Glutamatergic neuron (in vitro differentiated cells): ENCODE measurements around the gene FCRL6. TPM values are rescaled to one million over a fixed set of nuclear protein-coding genes. Genes with fewer than 3 reads are reported as not detected.

Experiments used
- DNase-seq: peaks from one replicate; pipeline ENCODE4 v3.0.0; 2022
- H3K27ac Mint-ChIP-seq: one replicate; pipeline ENCODE4 v1.8.0; 2020; ENCODE audit warnings: mild to moderate bottlenecking, mixed read lengths, inconsistent platforms; ENCODE audit not compliant: unreplicated experiment
- H3K27me3 Mint-ChIP-seq: one replicate; pipeline ENCODE4 v1.8.0; 2020; ENCODE audit warnings: mild to moderate bottlenecking, moderate library complexity, mixed read lengths, inconsistent platforms; ENCODE audit not compliant: unreplicated experiment
- H3K36me3 Mint-ChIP-seq: one replicate; pipeline ENCODE4 v1.8.0; 2020; ENCODE audit warnings: mild to moderate bottlenecking, mixed read lengths, inconsistent platforms; ENCODE audit not compliant: unreplicated experiment
- H3K4me1 Mint-ChIP-seq: one replicate; pipeline ENCODE4 v1.8.0; 2020; ENCODE audit warnings: mild to moderate bottlenecking, low read depth, mixed read lengths, inconsistent platforms; ENCODE audit not compliant: unreplicated experiment
- H3K4me3 Mint-ChIP-seq: one replicate; pipeline ENCODE4 v1.8.0; 2020; ENCODE audit warnings: mild to moderate bottlenecking, mixed read lengths, inconsistent platforms; ENCODE audit not compliant: unreplicated experiment
- H3K9me3 Mint-ChIP-seq: one replicate; pipeline ENCODE4 v1.8.0; 2020; ENCODE audit warnings: mild to moderate bottlenecking, moderate library complexity, mixed read lengths, inconsistent platforms; ENCODE audit not compliant: unreplicated experiment
- CTCF ChIP-seq: fragments of 200-600 bp; sonication (generic); IDR thresholded peaks from one replicate; pipeline ENCODE4 v1.5.0; 2021; ENCODE audit not compliant: partially characterized antibody, unreplicated experiment
- total RNA-seq: library from RNA; stranded (reverse); fragmentation: NEBNext Ultra II Directional; extraction: Animal tissue kit (Norgen Biotek cat#: 25700); gene quantifications from one replicate; pipeline ENCODE4 v1.2.1, GENCODE V29; 2021; ENCODE audit not compliant: unreplicated experiment

FCRL6 gene
- total RNA-seq, 1 donor from 2014 or later: not detected

DNA sequence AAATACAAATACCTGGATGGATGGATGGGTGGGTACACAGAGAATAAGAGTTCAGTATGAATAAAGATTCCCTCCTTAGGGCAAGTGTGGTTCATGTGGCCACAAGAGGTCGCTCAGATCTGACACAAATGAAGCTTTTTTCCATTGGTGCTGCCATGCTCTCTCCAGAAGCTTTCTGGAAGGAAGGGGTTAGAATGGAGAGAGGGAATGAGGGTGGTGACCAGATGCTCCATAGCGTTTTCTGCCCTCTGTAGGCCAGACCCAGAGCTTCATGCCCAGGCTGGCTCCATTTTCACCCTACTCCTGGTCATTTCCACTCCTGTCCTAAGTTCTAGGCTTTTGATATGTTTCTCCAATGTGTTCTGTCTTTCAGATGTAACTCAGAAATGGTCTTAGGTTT, 3.3 kb upstream of the FCRL6 start:
- H3K4me1 Mint-ChIP-seq: peaks cover 11% of the 10 kb centered on the region
- H3K36me3 Mint-ChIP-seq: no peaks in the 10 kb centered on the region
- peak; percentile 57 for TF ChIP-seq CTCF
- no peak overlapping the region for H3K4me3 Mint-ChIP-seq
- DNase-seq: peak; percentile 50
- H3K27me3 Mint-ChIP-seq: peaks cover 5% of the 10 kb centered on the region
- no peak overlapping the region for H3K27ac Mint-ChIP-seq
- H3K9me3 Mint-ChIP-seq: peaks cover 4% of the 10 kb centered on the region

- no peak for TF ChIP-seq CTCF
- Mint-ChIP-seq H3K27me3 (peaks cover 5% of the 10 kb centered on the region), H3K4me1 (peaks cover 11% of the 10 kb centered on the region), H3K4me3 (no peak overlapping the region), H3K27ac (no peak overlapping the region), H3K9me3 (peaks cover 4% of the 10 kb centered on the region), H3K36me3 (no peaks in the 10 kb centered on the region)
- no peak for DNase-seq
Observed at GRCh38 chr1:159799446-159799985, 2.6 kb upstream of the FCRL6 start.

GRCh38 chr1:159800177-159800930, 1.8 kb upstream of the FCRL6 start:
- H3K27ac Mint-ChIP-seq: no peak overlapping the region
- TF ChIP-seq CTCF: no peak
- H3K36me3 Mint-ChIP-seq: no peaks in the 10 kb centered on the region
- H3K9me3 Mint-ChIP-seq: peaks cover 4% of the 10 kb centered on the region
- no peak for DNase-seq
- H3K4me1 Mint-ChIP-seq: peaks cover 11% of the 10 kb centered on the region
- peaks cover 5% of the 10 kb centered on the region for H3K27me3 Mint-ChIP-seq
- no peak overlapping the region for H3K4me3 Mint-ChIP-seq

- H3K27me3 Mint-ChIP-seq: peaks cover 6% of the 10 kb centered on the region
- peaks cover 6% of the 10 kb centered on the region for H3K36me3 Mint-ChIP-seq
- H3K4me3 Mint-ChIP-seq: no peak overlapping the region
- TF ChIP-seq CTCF: no peak
- DNase-seq: no peak
- H3K9me3 Mint-ChIP-seq: no peaks in the 10 kb centered on the region
- H3K4me1 Mint-ChIP-seq: no peaks in the 10 kb centered on the region
- no peak overlapping the region for H3K27ac Mint-ChIP-seq
Observed at GRCh38 chr1:159803956-159804689, 2.0 kb downstream of the FCRL6 start.

- H3K4me1 Mint-ChIP-seq: no peaks in the 10 kb centered on the region
- H3K4me3 Mint-ChIP-seq: no peak overlapping the region
- H3K9me3 Mint-ChIP-seq: no peaks in the 10 kb centered on the region
- no peak for TF ChIP-seq CTCF
- no peak for DNase-seq
- no peak overlapping the region for H3K27ac Mint-ChIP-seq
- peaks cover 9% of the 10 kb centered on the region for H3K27me3 Mint-ChIP-seq
- H3K36me3 Mint-ChIP-seq: peaks cover 6% of the 10 kb centered on the region
Observed at GRCh38 chr1:159804924-159805323, 2.8 kb downstream of the FCRL6 start.
